ENCODE measurements around the gene SLC4A2.

- TF ChIP-seq CTCF (IDR thresholded peaks at IDR 0.05) (no peak), POLR2A (IDR thresholded peaks at IDR 0.05) (no peak)
Observed at GRCh38 chr7:151010307-151011096, 48.9 kb upstream of the SLC4A2 start.
